ENCODE data around the gene SLC10A6. TPM values are rescaled to one million over a fixed set of nuclear protein-coding genes. Genes with fewer than 3 reads are reported as not detected.

Gene SLC10A6
- polyA plus RNA-seq, 2 of the 4 experiments (the other 2 are of a cell fraction), result not detected

GRCh38 chr4:86879641-86880040 is 30.5 kb upstream of the SLC10A6 start:
- WGBS (ENCODE audit: missing lambda C conversion rate), result 13% methylated on average over 1 of the region's 1 CpG
- TF ChIP-seq HOXB5 (CRISPR knock-in tag; IDR thresholded peaks at IDR 0.05), result no peak
- TF ChIP-seq EP300 (IDR thresholded peaks at IDR 0.05), result no peak
- TF ChIP-seq MYC (IDR thresholded peaks at IDR 0.05; ENCODE audit: borderline replicate concordance, low read length), result no peak
- no peak for TF ChIP-seq GATA3 (IDR thresholded peaks at IDR 0.05; ENCODE audit: borderline replicate concordance)
- no peak for TF ChIP-seq ZSCAN20 (CRISPR knock-in tag; IDR thresholded peaks at IDR 0.05)
- TF ChIP-seq TP53 (CRISPR knock-in tag; IDR thresholded peaks at IDR 0.05), result no peak
- no peak for TF ChIP-seq E2F6 (IDR thresholded peaks at IDR 0.05; ENCODE audit: borderline replicate concordance, low read depth)
- ChIA-PET CTCF (interaction anchor here (1.2 kb wide), 1 partner anchor 381 kb away, joined by 3 read pairs; no protein-coding TSS in a partner anchor), POLR2A (no interaction called here)
- H3K9me3 ChIP-seq, result peaks cover 8% of the 10 kb centered on the region; the same call in 1 of the 3 replicates
- H3K4me1 ChIP-seq, result no peaks in the 10 kb centered on the region
- FAIRE-seq, result no peak
- no peak overlapping the region for H3K4me3 ChIP-seq
- no peak for DNase-seq (ENCODE audit: low read depth in 1 of 2, low spot score in 1 of 2)
- no peak overlapping the region for H3K27ac ChIP-seq
- no peak overlapping the region for H3K4me2 ChIP-seq
- no peak for ATAC-seq

- POLR2A ChIA-PET, result no interaction called here
- TF ChIP-seq ZSCAN20 (CRISPR knock-in tag; IDR thresholded peaks at IDR 0.05) (no peak), SREBF2 (IDR thresholded peaks at IDR 0.05) (no peak), FOSL2 (IDR thresholded peaks at IDR 0.05) (no peak), FOSL2 (CRISPR knock-in tag; IDR thresholded peaks at IDR 0.05) (no peak), RAD21 (conservative IDR thresholded peaks at IDR 0.05 in 1 of 2, IDR thresholded peaks at IDR 0.05 in 1 of 2) (no peak), RARB (CRISPR knock-in tag; IDR thresholded peaks at IDR 0.05) (no peak), CTCF (IDR thresholded peaks at IDR 0.05) (no peak), POLR2A (IDR thresholded peaks at IDR 0.05; ENCODE audit: low read length) (no peak), BHLHE40 (IDR thresholded peaks at IDR 0.05; ENCODE audit: low read depth, low read length) (no peak), ESRRA (IDR thresholded peaks at IDR 0.05; ENCODE audit: borderline replicate concordance, low read length) (no peak), RCOR1 (IDR thresholded peaks at IDR 0.05; ENCODE audit: low read depth, low read length) (no peak), CHD4 (IDR thresholded peaks at IDR 0.05; ENCODE audit: borderline replicate concordance) (no peak), ELK1 (IDR thresholded peaks at IDR 0.05; ENCODE audit: low read depth, low read length) (no peak), HOXB13 (CRISPR knock-in tag; IDR thresholded peaks at IDR 0.05; ENCODE audit: low read depth) (no peak), RFX5 (IDR thresholded peaks at IDR 0.05) (no peak), FOXS1 (CRISPR knock-in tag; IDR thresholded peaks at IDR 0.05) (no peak)
- Histone ChIP-seq H3K4me3 (no peak overlapping the region), H3K4me1 (no peaks in the 10 kb centered on the region), H3K9me3 (peaks cover 8% of the 10 kb centered on the region; the same call in 1 of the 3 replicates), H3K4me2 (no peak overlapping the region), H3K27ac (no peak overlapping the region)
- WGBS (ENCODE audit: missing lambda C conversion rate), result 40% methylated on average over 2 of the region's 2 CpGs
- no peak for FAIRE-seq
- CTCF ChIA-PET, result no interaction called here
- no peak for DNase-seq (ENCODE audit: low read depth in 1 of 2, low spot score in 1 of 2)
- peak in 1 of 2 experiments; percentile 54; a peak in 1 of 6 replicates for ATAC-seq
These were observed 29.5 kb upstream of the SLC10A6 start for GRCh38 chr4:86878640-86879039.
